Measurements from ENCODE around the gene ALLC.

Gene ALLC

GRCh38 chr2:3654011-3654410 lies 4.0 kb upstream of the ALLC start:
- Histone ChIP-seq H3K27me3 (replicated peaks; ENCODE audit: control insufficient read depth, insufficient read depth, low read length) (no peaks in the 10 kb centered on the region), H3K36me3 (ENCODE audit: control insufficient read depth, insufficient read depth, low read length) (no peaks in the 10 kb centered on the region), H3K4me3 (replicated peaks; ENCODE audit: low read depth, low read length) (no peak overlapping the region)
- TF ChIP-seq CTCF (IDR thresholded peaks at IDR 0.05; ENCODE audit: insufficient read depth, low read length, poor library complexity, severe bottlenecking): no peak
- DNase-seq (ENCODE audit: extremely low read depth, insufficient read length): no peak

GRCh38 chr2:3654531-3655225 lies 3.3 kb upstream of the ALLC start:
- DNase-seq (ENCODE audit: extremely low read depth, insufficient read length): no peak
- H3K4me3 ChIP-seq (replicated peaks; ENCODE audit: low read depth, low read length): no peak overlapping the region
- no peaks in the 10 kb centered on the region for H3K36me3 ChIP-seq (ENCODE audit: control insufficient read depth, insufficient read depth, low read length)
- no peaks in the 10 kb centered on the region for H3K27me3 ChIP-seq (replicated peaks; ENCODE audit: control insufficient read depth, insufficient read depth, low read length)
- TF ChIP-seq CTCF (IDR thresholded peaks at IDR 0.05; ENCODE audit: insufficient read depth, low read length, poor library complexity, severe bottlenecking): no peak

GRCh38 chr2:3655871-3656761 lies 1.9 kb upstream of the ALLC start:
- H3K36me3 ChIP-seq (ENCODE audit: control insufficient read depth, insufficient read depth, low read length): no peaks in the 10 kb centered on the region
- H3K4me3 ChIP-seq (replicated peaks; ENCODE audit: low read depth, low read length): no peak overlapping the region
- no peak for DNase-seq (ENCODE audit: extremely low read depth, insufficient read length)
- TF ChIP-seq CTCF (IDR thresholded peaks at IDR 0.05; ENCODE audit: insufficient read depth, low read length, poor library complexity, severe bottlenecking): no peak
- no peaks in the 10 kb centered on the region for H3K27me3 ChIP-seq (replicated peaks; ENCODE audit: control insufficient read depth, insufficient read depth, low read length)

- Histone ChIP-seq H3K36me3 (ENCODE audit: control insufficient read depth, insufficient read depth, low read length) (no peaks in the 10 kb centered on the region), H3K27me3 (replicated peaks; ENCODE audit: control insufficient read depth, insufficient read depth, low read length) (no peaks in the 10 kb centered on the region), H3K4me3 (replicated peaks; ENCODE audit: low read depth, low read length) (no peak overlapping the region)
- DNase-seq (ENCODE audit: extremely low read depth, insufficient read length): no peak
- TF ChIP-seq CTCF (IDR thresholded peaks at IDR 0.05; ENCODE audit: insufficient read depth, low read length, poor library complexity, severe bottlenecking): no peak
Observed at GRCh38 chr2:3656762-3657721, 958 bp upstream of the ALLC start.
